Astrocyte (in vitro differentiated cells and primary cell): ENCODE measurements around the gene SMOC2. TPM values are rescaled to one million over a fixed set of nuclear protein-coding genes. Genes with fewer than 3 reads are reported as not detected.

ENCODE experiments used
- DNase-seq: peaks from one replicate; pipeline ENCODE4 v3.0.0-alpha.2; 2010; ENCODE audit warnings: low read depth
- FAIRE-seq: peaks from 2 replicates; lab custom pipeline; 2011; peaks lifted over from hg19 to GRCh38; lab: Jason Lieb, UNC
- H2AFZ ChIP-seq: 2 replicates; pipeline ENCODE4 v1.6.0; 2012; ENCODE audit warnings: low read depth, low read length, inconsistent platforms
- H3K27ac ChIP-seq: 2 replicates; pipeline ENCODE4 v1.5.1; 2011; ENCODE audit warnings: low read depth, low read length, inconsistent platforms
- H3K27me3 ChIP-seq: 2 replicates; pipeline ENCODE4 v1.6.0; 2011; ENCODE audit warnings: low read length, inconsistent platforms; ENCODE audit not compliant: insufficient read depth
- H3K36me3 ChIP-seq: 2 replicates; pipeline ENCODE4 v1.5.1; 2011; ENCODE audit warnings: low read length, inconsistent platforms; ENCODE audit not compliant: insufficient read depth
- H3K4me1 ChIP-seq: 2 replicates; pipeline ENCODE4 v1.5.1; 2011; ENCODE audit warnings: low read length, inconsistent platforms; ENCODE audit not compliant: insufficient read depth
- H3K4me2 ChIP-seq: 2 replicates; pipeline ENCODE4 v1.6.0; 2012; ENCODE audit warnings: low read length, inconsistent platforms
- H3K4me3 ChIP-seq: 2 replicates; pipeline ENCODE4 v1.5.1; 2011; ENCODE audit warnings: low read depth, mild to moderate bottlenecking, low read length, inconsistent platforms; ENCODE audit not compliant: insufficient read depth
- H3K79me2 ChIP-seq: 2 replicates; pipeline ENCODE4 v1.6.0; 2012; ENCODE audit warnings: mild to moderate bottlenecking, low read length, inconsistent platforms; ENCODE audit not compliant: insufficient read depth
- H3K9ac ChIP-seq: 2 replicates; pipeline ENCODE4 v1.6.0; 2012; ENCODE audit warnings: mild to moderate bottlenecking, low read length, inconsistent platforms
- H3K9me3 ChIP-seq: 2 replicates; pipeline ENCODE4 v1.5.1; 2012; ENCODE audit warnings: low read depth, mild to moderate bottlenecking, low read length, inconsistent platforms; ENCODE audit not compliant: insufficient read depth
- H4K20me1 ChIP-seq: 2 replicates; pipeline ENCODE4 v1.6.0; 2012; ENCODE audit warnings: low read length, inconsistent platforms; ENCODE audit not compliant: insufficient read depth
- H3K27ac Mint-ChIP-seq: one replicate; pipeline ENCODE4 v1.8.0; 2021; ENCODE audit warnings: mild to moderate bottlenecking, mixed read lengths; ENCODE audit not compliant: unreplicated experiment
- H3K27me3 Mint-ChIP-seq: one replicate; pipeline ENCODE4 v1.8.0; 2021; ENCODE audit warnings: low read depth, mixed read lengths; ENCODE audit not compliant: unreplicated experiment
- H3K36me3 Mint-ChIP-seq: one replicate; pipeline ENCODE4 v1.8.0; 2021; ENCODE audit warnings: low read depth, mixed read lengths; ENCODE audit not compliant: unreplicated experiment
- H3K4me1 Mint-ChIP-seq: one replicate; pipeline ENCODE4 v1.8.0; 2021; ENCODE audit warnings: low read depth, mixed read lengths; ENCODE audit not compliant: unreplicated experiment
- H3K4me3 Mint-ChIP-seq: one replicate; pipeline ENCODE4 v1.8.0; 2021; ENCODE audit warnings: mild to moderate bottlenecking, moderate library complexity, mixed read lengths; ENCODE audit not compliant: unreplicated experiment
- H3K9me3 Mint-ChIP-seq: one replicate; pipeline ENCODE4 v1.8.0; 2021; ENCODE audit warnings: mild to moderate bottlenecking, mixed read lengths; ENCODE audit not compliant: unreplicated experiment
- EZH2 ChIP-seq: IDR thresholded peaks from 2 replicates; pipeline ENCODE4 v1.6.1; 2012; ENCODE audit warnings: mild to moderate bottlenecking, low read length, inconsistent platforms; ENCODE audit not compliant: insufficient read depth
- total RNA-seq: library from RNA; stranded (reverse); gene quantifications from 2 replicates; pipeline ENCODE4 v1.2.1, GENCODE V29; 2021
- TF ChIP-seq, protein P1 (sequence below): IDR thresholded peaks from 2 replicates; pipeline ENCODE4 v1.5.1; 2011; ENCODE audit warnings: low read depth, mild to moderate bottlenecking, inconsistent platforms, low read length, moderate library complexity; ENCODE audit not compliant: insufficient read depth

Gene SMOC2
- total RNA-seq, 1 donor from 2014 or later = 0.93 TPM

DNA sequence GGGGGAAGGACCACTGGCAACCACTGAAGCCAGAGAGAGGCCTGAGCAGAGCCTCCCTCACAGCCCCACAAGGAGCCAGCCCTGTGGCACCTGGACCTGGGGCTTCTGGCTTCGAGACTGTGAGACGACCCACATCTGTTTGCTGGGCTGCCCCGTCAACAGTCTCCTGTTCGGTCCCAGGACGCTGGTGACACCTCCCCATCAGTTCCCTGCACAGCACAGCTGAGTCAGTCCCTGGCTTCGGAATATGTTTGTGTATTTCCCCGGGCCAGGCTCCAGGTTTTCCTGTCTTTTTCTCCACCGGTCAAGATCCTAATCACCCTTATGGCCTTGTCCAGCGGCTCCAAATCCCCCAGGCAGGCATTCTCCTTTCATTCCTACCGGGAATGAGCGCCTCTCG lies 46.4 kb upstream of the SMOC2 start:
- Histone ChIP-seq H3K27me3 (no peaks in the 10 kb centered on the region), H3K27ac (no peak overlapping the region), H3K9ac (no peak overlapping the region), H3K36me3 (no peaks in the 10 kb centered on the region), H3K79me2 (no peaks in the 10 kb centered on the region), H2AFZ (no peak overlapping the region), H4K20me1 (no peaks in the 10 kb centered on the region), H3K4me2 (no peak overlapping the region), H3K4me3 (no peak overlapping the region), H3K4me1 (no peaks in the 10 kb centered on the region), H3K9me3 (peaks cover 9% of the 10 kb centered on the region)
- Mint-ChIP-seq H3K9me3 (peaks cover 5% of the 10 kb centered on the region), H3K4me1 (no peaks in the 10 kb centered on the region), H3K27me3 (peaks cover 61% of the 10 kb centered on the region), H3K27ac (no peak overlapping the region), H3K36me3 (no peaks in the 10 kb centered on the region), H3K4me3 (no peak overlapping the region)
- no peak for TF ChIP-seq EZH2
- TF ChIP-seq, protein P1, sequence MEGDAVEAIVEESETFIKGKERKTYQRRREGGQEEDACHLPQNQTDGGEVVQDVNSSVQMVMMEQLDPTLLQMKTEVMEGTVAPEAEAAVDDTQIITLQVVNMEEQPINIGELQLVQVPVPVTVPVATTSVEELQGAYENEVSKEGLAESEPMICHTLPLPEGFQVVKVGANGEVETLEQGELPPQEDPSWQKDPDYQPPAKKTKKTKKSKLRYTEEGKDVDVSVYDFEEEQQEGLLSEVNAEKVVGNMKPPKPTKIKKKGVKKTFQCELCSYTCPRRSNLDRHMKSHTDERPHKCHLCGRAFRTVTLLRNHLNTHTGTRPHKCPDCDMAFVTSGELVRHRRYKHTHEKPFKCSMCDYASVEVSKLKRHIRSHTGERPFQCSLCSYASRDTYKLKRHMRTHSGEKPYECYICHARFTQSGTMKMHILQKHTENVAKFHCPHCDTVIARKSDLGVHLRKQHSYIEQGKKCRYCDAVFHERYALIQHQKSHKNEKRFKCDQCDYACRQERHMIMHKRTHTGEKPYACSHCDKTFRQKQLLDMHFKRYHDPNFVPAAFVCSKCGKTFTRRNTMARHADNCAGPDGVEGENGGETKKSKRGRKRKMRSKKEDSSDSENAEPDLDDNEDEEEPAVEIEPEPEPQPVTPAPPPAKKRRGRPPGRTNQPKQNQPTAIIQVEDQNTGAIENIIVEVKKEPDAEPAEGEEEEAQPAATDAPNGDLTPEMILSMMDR = no peak
- DNase-seq (no peak), FAIRE-seq (no peak)

DNA sequence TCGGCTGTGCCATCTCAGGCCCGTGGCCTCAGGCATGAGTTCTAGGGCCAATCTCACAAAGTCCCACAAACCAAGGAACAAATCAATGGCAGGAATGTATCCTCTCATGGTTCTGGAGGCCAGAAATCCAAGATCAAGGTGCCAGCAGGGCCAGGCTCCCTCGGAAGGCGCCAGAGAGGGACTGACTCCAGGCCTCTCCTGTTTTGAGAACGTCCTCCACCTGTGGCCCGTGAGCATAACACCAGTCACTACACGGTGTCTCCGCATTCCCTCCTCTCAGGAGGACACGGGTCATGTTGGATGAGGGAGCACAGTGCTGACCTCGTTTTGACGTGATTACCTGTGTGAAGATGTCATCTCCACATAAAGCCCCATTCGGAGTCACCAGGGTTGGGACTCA lies 45.0 kb upstream of the SMOC2 start:
- peaks cover 9% of the 10 kb centered on the region for H3K9me3 ChIP-seq
- FAIRE-seq = no peak
- H3K4me3 Mint-ChIP-seq = no peak overlapping the region

DNA sequence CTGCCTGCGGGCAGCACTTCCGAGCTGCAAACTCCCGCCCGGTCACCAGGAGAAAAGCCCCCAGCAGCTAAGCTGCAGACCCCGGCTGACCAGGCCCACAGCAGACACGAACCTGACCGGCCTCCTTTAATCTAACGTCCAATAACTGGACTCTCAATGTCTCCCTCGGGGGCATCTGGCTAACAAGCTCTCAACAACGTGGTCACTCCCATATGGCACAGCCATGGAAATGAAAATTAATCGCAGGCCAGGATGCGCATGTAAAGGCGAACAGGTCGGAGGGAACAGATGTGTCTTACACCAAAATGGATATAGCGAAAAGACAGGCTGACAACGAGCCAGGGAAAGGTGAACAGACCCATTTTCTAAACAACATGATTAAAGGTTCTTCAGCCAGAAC lies 44.4 kb upstream of the SMOC2 start:
- H3K4me1 Mint-ChIP-seq = no peaks in the 10 kb centered on the region
- no peak overlapping the region for H3K9ac ChIP-seq
- no peaks in the 10 kb centered on the region for H4K20me1 ChIP-seq
- H3K27ac Mint-ChIP-seq = no peak overlapping the region
- H3K36me3 ChIP-seq = no peaks in the 10 kb centered on the region
- FAIRE-seq (no peak), DNase-seq (no peak)
- no peaks in the 10 kb centered on the region for H3K27me3 ChIP-seq
- no peak overlapping the region for H2AFZ ChIP-seq
- no peak overlapping the region for H3K4me2 ChIP-seq
- H3K4me1 ChIP-seq = no peaks in the 10 kb centered on the region
- H3K79me2 ChIP-seq = no peaks in the 10 kb centered on the region
- H3K9me3 Mint-ChIP-seq = peaks cover 9% of the 10 kb centered on the region
- peaks cover 9% of the 10 kb centered on the region for H3K9me3 ChIP-seq
- H3K4me3 ChIP-seq = no peak overlapping the region
- TF ChIP-seq, protein P1 = no peak
- TF ChIP-seq EZH2 = no peak
- peaks cover 1% of the 10 kb centered on the region for H3K36me3 Mint-ChIP-seq
- no peak overlapping the region for H3K27ac ChIP-seq
- no peak overlapping the region for H3K4me3 Mint-ChIP-seq
- peaks cover 59% of the 10 kb centered on the region for H3K27me3 Mint-ChIP-seq

More for the DNA sequence above, 45.0 kb upstream of the SMOC2 start:
- H4K20me1 ChIP-seq = no peaks in the 10 kb centered on the region
- H3K36me3 ChIP-seq = no peaks in the 10 kb centered on the region
- no peak overlapping the region for H3K4me2 ChIP-seq
- TF ChIP-seq, protein P1 = no peak
- no peak for TF ChIP-seq EZH2
- H3K9ac ChIP-seq = no peak overlapping the region
- H3K27me3 ChIP-seq = no peaks in the 10 kb centered on the region
- H3K27me3 Mint-ChIP-seq = peaks cover 59% of the 10 kb centered on the region
- no peak for DNase-seq
- H3K79me2 ChIP-seq = no peaks in the 10 kb centered on the region
- no peak overlapping the region for H3K27ac ChIP-seq
- peaks cover 1% of the 10 kb centered on the region for H3K36me3 Mint-ChIP-seq
- no peak overlapping the region for H2AFZ ChIP-seq
- no peaks in the 10 kb centered on the region for H3K4me1 Mint-ChIP-seq
- peaks cover 9% of the 10 kb centered on the region for H3K9me3 Mint-ChIP-seq
- H3K4me1 ChIP-seq = no peaks in the 10 kb centered on the region
- no peak overlapping the region for H3K27ac Mint-ChIP-seq
- H3K4me3 ChIP-seq = no peak overlapping the region
